Activated CD4-positive, alpha-beta T cell treated with anti-CD3 and anti-CD28 coated beads, Interleukin-2, Interleukin-6, amounts not matched to agents 100 ng/mL and 50 ng/mL, durations not matched to agents 16 hours and 8 hours (primary cell): Measurements from ENCODE around the gene SMR3A.

Experiments used
- DNase-seq: peaks from one replicate; pipeline ENCODE4 v3.0.0-alpha.2; 2020

Gene SMR3A

GRCh38 chr4:70360460-70360859, at the start of gene SMR3A:
Gene SMR3A, plus strand, starts transcription at chr4:70360760. Its CDS starts 1,356 bp downstream, at chr4:70362116.
- DNase-seq, result no peak

GRCh38 chr4:70313736-70314135, 46.8 kb upstream of the SMR3A start:
- no peak for DNase-seq

GRCh38 chr4:70315928-70316327, 44.6 kb upstream of the SMR3A start:
- DNase-seq, result no peak

GRCh38 chr4:70326052-70326451, 34.5 kb upstream of the SMR3A start:
- DNase-seq, result no peak

GRCh38 chr4:70334681-70335080, 25.9 kb upstream of the SMR3A start, which contains the start of gene CABS1:
Gene CABS1, plus strand, starts transcription at chr4:70334981. Its CDS starts 59 bp downstream, at chr4:70335040.
- DNase-seq, result no peak

GRCh38 chr4:70336043-70336442, 24.5 kb upstream of the SMR3A start:
- no peak for DNase-seq

GRCh38 chr4:70337886-70338420, 22.6 kb upstream of the SMR3A start:
- no peak for DNase-seq

- DNase-seq, result no peak
Measured at GRCh38 chr4:70356185-70356584, 4.4 kb upstream of the SMR3A start.

GRCh38 chr4:70359115-70359661, 1.4 kb upstream of the SMR3A start:
- no peak for DNase-seq

- no peak for DNase-seq
Measured at GRCh38 chr4:70364002-70364401, 3.4 kb downstream of the SMR3A start.

GRCh38 chr4:70365479-70365878, 4.9 kb downstream of the SMR3A start:
- no peak for DNase-seq

- DNase-seq, result no peak
Measured at GRCh38 chr4:70367813-70368212, 7.3 kb downstream of the SMR3A start.

GRCh38 chr4:70371987-70372386, 11.4 kb downstream of the SMR3A start:
- no peak for DNase-seq

- no peak for DNase-seq
Measured at GRCh38 chr4:70372760-70373159, 12.2 kb downstream of the SMR3A start.

GRCh38 chr4:70380578-70380977, 20.0 kb downstream of the SMR3A start:
- DNase-seq, result no peak

GRCh38 chr4:70382691-70383181, 22.2 kb downstream of the SMR3A start, which contains the start of gene SMR3B:
Gene SMR3B, plus strand, starts transcription at chr4:70383131. Its CDS starts 1,380 bp downstream, at chr4:70384511.
- no peak for DNase-seq

- DNase-seq, result no peak
Measured at GRCh38 chr4:70392057-70392776, 31.7 kb downstream of the SMR3A start.

GRCh38 chr4:70397580-70397979, 37.0 kb downstream of the SMR3A start, which contains the start of gene OPRPN:
Gene OPRPN, plus strand, starts transcription at chr4:70397940. Its CDS starts 1,346 bp downstream, at chr4:70399286.
- no peak for DNase-seq

GRCh38 chr4:70399319-70399718, 38.8 kb downstream of the SMR3A start:
- DNase-seq, result no peak

GRCh38 chr4:70402762-70403161, 42.2 kb downstream of the SMR3A start:
- no peak for DNase-seq

GRCh38 chr4:70405765-70406164, 45.2 kb downstream of the SMR3A start:
- DNase-seq, result no peak
